Prostate gland (tissue), 2 donors: ENCODE results near the gene SHF.

ENCODE experiments used
- POLR2A ChIP-seq: fragments of 450-650 bp; IDR thresholded peaks from one replicate; pipeline ENCODE4 v1.6.1; 2016; ENCODE audit warnings: antibody characterized with exemption, mild to moderate bottlenecking
- POLR2AphosphoS5 ChIP-seq: sonication (generic); formaldehyde crosslinking; IDR thresholded peaks from one replicate; pipeline ENCODE4 v1.6.1; 2017; ENCODE audit warnings: antibody characterized with exemption
- TF ChIP-seq, protein P1 (sequence below), 4 experiments: fragments of 200-600 bp in 2 of 4; fragments of 450-650 bp in 2 of 4; sonication (generic) in 2 of 4; IDR thresholded peaks; 1 replicate in 3 of 4; 2 replicates in 1 of 4; pipeline ENCODE4 v1.5.1; 2016 to 2019; ENCODE audit warnings: antibody characterized with exemption in 4 of 4, mild to moderate bottlenecking in 2 of 4, moderate library complexity in 2 of 4

DNA sequence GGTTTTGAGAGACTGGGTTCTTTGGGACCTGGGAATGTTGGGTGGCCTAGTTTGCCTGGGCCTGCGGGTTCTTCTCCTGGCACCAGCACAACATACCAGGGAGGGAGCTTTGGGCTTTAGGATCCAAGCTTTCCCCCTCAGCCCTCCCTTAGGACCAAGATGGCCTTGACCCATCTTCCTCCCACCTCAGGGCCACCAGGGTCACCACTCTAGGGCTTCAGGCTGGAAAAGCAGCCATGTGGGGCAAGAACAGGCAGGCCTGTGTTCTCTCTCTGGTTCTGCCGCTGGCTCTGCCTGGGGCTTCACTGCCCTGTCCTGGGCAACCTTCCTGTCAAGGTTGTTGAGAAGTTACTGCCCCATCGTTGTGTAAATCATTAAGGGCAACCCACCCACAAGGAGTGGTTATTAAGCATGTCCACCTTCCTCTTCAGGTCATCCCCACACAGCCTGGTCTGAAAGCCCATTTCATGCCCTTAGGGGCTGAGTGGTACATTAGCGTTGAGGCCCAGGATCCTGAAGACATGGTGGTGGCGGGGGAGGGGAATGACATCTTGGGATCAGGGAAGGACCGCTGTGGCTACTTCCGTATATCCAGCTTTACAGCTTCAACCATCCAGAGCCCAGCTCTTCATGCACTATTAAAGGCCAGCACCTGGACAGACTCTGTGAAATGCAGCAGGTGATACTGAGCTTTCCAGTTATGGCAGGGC lies 57.3 kb downstream of the SHF start:
- TF ChIP-seq POLR2A (no peak), POLR2AphosphoS5 (no peak)
- TF ChIP-seq, protein P1, sequence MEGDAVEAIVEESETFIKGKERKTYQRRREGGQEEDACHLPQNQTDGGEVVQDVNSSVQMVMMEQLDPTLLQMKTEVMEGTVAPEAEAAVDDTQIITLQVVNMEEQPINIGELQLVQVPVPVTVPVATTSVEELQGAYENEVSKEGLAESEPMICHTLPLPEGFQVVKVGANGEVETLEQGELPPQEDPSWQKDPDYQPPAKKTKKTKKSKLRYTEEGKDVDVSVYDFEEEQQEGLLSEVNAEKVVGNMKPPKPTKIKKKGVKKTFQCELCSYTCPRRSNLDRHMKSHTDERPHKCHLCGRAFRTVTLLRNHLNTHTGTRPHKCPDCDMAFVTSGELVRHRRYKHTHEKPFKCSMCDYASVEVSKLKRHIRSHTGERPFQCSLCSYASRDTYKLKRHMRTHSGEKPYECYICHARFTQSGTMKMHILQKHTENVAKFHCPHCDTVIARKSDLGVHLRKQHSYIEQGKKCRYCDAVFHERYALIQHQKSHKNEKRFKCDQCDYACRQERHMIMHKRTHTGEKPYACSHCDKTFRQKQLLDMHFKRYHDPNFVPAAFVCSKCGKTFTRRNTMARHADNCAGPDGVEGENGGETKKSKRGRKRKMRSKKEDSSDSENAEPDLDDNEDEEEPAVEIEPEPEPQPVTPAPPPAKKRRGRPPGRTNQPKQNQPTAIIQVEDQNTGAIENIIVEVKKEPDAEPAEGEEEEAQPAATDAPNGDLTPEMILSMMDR (IDR thresholded peaks at IDR 0.05) = no peak
